GM23248 (cell line): ENCODE measurements around the gene DCAF4.

ENCODE experiments used
- EZH2 ChIP-seq: fragments of 200-600 bp; sonication (generic); IDR thresholded peaks from 2 replicates; pipeline ENCODE4 v1.6.1; 2018; ENCODE audit warnings: antibody characterized with exemption, mild to moderate bottlenecking; ENCODE audit not compliant: insufficient read depth, poor library complexity, severe bottlenecking
- EZH2phosphoT487 ChIP-seq: fragments of 200-600 bp; sonication (generic); IDR thresholded peaks from 2 replicates; pipeline ENCODE4 v1.6.1; 2018; ENCODE audit warnings: antibody characterized with exemption, moderate library complexity, mild to moderate bottlenecking, low read depth; ENCODE audit not compliant: insufficient read depth

- TF ChIP-seq EZH2phosphoT487 (no peak), EZH2 (no peak)
Measured at GRCh38 chr14:72975770-72976169, 49.5 kb downstream of the DCAF4 start.
